ENCODE results near the gene LETMD1.
"Not testable (repeated sequence)": the region's sequence is repeated elsewhere in the genome, so short reads cannot be mapped to it uniquely, and the experiment has no call there.

LETMD1 gene

GRCh38 chr12:51047655-51048540 is at the start of gene LETMD1:
Gene LETMD1, plus strand, starts transcription at chr12:51048327. Its CDS starts 30 bp downstream, at chr12:51048357.
- Mint-ChIP-seq H3K9me3 (no peaks in the 10 kb centered on the region), H3K27ac (peak within 1 kb of the TSS; percentile 98), H3K4me1 (peaks cover 33% of the 10 kb centered on the region), H3K4me3 (peak within 1 kb of the TSS; percentile 98 to 99), H3K27me3 (no peaks in the 10 kb centered on the region)
- peak; percentile 92 to 93 for DNase-seq
- peak; percentile 98 for ATAC-seq

- no peaks in the 10 kb centered on the region for H3K9me3 Mint-ChIP-seq
- H3K4me1 Mint-ChIP-seq, result peaks cover 6% of the 10 kb centered on the region
- H3K4me3 Mint-ChIP-seq, result no peak overlapping the region
- ATAC-seq (no peak), DNase-seq (no peak)
- H3K27ac Mint-ChIP-seq, result no peak overlapping the region
- no peaks in the 10 kb centered on the region for H3K27me3 Mint-ChIP-seq
Observed at GRCh38 chr12:50999093-50999492, 49.0 kb upstream of the LETMD1 start.

GRCh38 chr12:51000245-51000644 is 47.9 kb upstream of the LETMD1 start:
- ATAC-seq (no peak), DNase-seq (no peak)

GRCh38 chr12:51001799-51002198 is 46.3 kb upstream of the LETMD1 start:
- H3K27ac Mint-ChIP-seq, result no peak overlapping the region
- ATAC-seq, result no peak

More at GRCh38 chr12:51000245-51000644, 47.9 kb upstream of the LETMD1 start:
- Mint-ChIP-seq H3K9me3 (no peaks in the 10 kb centered on the region), H3K4me1 (peaks cover 6% of the 10 kb centered on the region), H3K27me3 (no peaks in the 10 kb centered on the region), H3K27ac (no peak overlapping the region), H3K4me3 (no peak overlapping the region)

GRCh38 chr12:51004504-51004903 is 43.6 kb upstream of the LETMD1 start:
- no peak for DNase-seq
- H3K27ac Mint-ChIP-seq, result no peak overlapping the region
- H3K9me3 Mint-ChIP-seq, result no peaks in the 10 kb centered on the region
- no peaks in the 10 kb centered on the region for H3K27me3 Mint-ChIP-seq
- H3K4me1 Mint-ChIP-seq, result peaks cover 9% of the 10 kb centered on the region
- no peak overlapping the region for H3K4me3 Mint-ChIP-seq
- no peak for ATAC-seq

More at GRCh38 chr12:51001799-51002198, 46.3 kb upstream of the LETMD1 start:
- H3K4me1 Mint-ChIP-seq, result peaks cover 6% of the 10 kb centered on the region
- no peaks in the 10 kb centered on the region for H3K27me3 Mint-ChIP-seq
- DNase-seq, result no peak
- H3K9me3 Mint-ChIP-seq, result no peaks in the 10 kb centered on the region
- H3K4me3 Mint-ChIP-seq, result no peak overlapping the region

- H3K4me1 Mint-ChIP-seq, result peaks cover 13% of the 10 kb centered on the region
- ATAC-seq (no peak), DNase-seq (no peak)
- no peak overlapping the region for H3K4me3 Mint-ChIP-seq
- no peak overlapping the region for H3K27ac Mint-ChIP-seq
- no peaks in the 10 kb centered on the region for H3K9me3 Mint-ChIP-seq
- H3K27me3 Mint-ChIP-seq, result no peaks in the 10 kb centered on the region
Observed at GRCh38 chr12:51005030-51005429, 43.1 kb upstream of the LETMD1 start.

- H3K4me1 Mint-ChIP-seq, result peaks cover 19% of the 10 kb centered on the region
- no peak for ATAC-seq
- no peak overlapping the region for H3K4me3 Mint-ChIP-seq
- no peaks in the 10 kb centered on the region for H3K9me3 Mint-ChIP-seq
- DNase-seq, result no peak
- H3K27me3 Mint-ChIP-seq, result no peaks in the 10 kb centered on the region
- H3K27ac Mint-ChIP-seq, result no peak overlapping the region
Observed at GRCh38 chr12:51005671-51006070, 42.5 kb upstream of the LETMD1 start.

- DNase-seq (no peak), ATAC-seq (no peak)
- peaks cover 44% of the 10 kb centered on the region for H3K4me1 Mint-ChIP-seq
- H3K27me3 Mint-ChIP-seq, result no peaks in the 10 kb centered on the region
- peak overlapping the region; percentile 57 for H3K4me3 Mint-ChIP-seq
- H3K27ac Mint-ChIP-seq, result peak overlapping the region; percentile 70 to 84
- no peaks in the 10 kb centered on the region for H3K9me3 Mint-ChIP-seq
Observed at GRCh38 chr12:51008329-51009055, 39.6 kb upstream of the LETMD1 start.

GRCh38 chr12:51009056-51009440 is 39.1 kb upstream of the LETMD1 start:
- DNase-seq (peak; percentile 30 to 39), ATAC-seq (peak; percentile 98)
- peak overlapping the region; percentile 57 for H3K4me3 Mint-ChIP-seq
- peak overlapping the region; percentile 70 to 84 for H3K27ac Mint-ChIP-seq
- no peaks in the 10 kb centered on the region for H3K27me3 Mint-ChIP-seq
- H3K4me1 Mint-ChIP-seq, result peaks cover 47% of the 10 kb centered on the region
- H3K9me3 Mint-ChIP-seq, result no peaks in the 10 kb centered on the region

GRCh38 chr12:51011955-51012354 is 36.2 kb upstream of the LETMD1 start:
- H3K4me3 Mint-ChIP-seq, result no peak overlapping the region
- DNase-seq (no peak), ATAC-seq (no peak)
- H3K27me3 Mint-ChIP-seq, result no peaks in the 10 kb centered on the region
- no peaks in the 10 kb centered on the region for H3K9me3 Mint-ChIP-seq
- peak overlapping the region in 1 of 2 donors; percentile 54 for H3K27ac Mint-ChIP-seq
- peaks cover 47% of the 10 kb centered on the region for H3K4me1 Mint-ChIP-seq

- Mint-ChIP-seq H3K4me1 (peaks cover 47% of the 10 kb centered on the region), H3K9me3 (no peaks in the 10 kb centered on the region), H3K4me3 (no peak overlapping the region), H3K27ac (no peak overlapping the region), H3K27me3 (no peaks in the 10 kb centered on the region)
- DNase-seq, result no peak
- ATAC-seq, result no peak
Observed at GRCh38 chr12:51012570-51013236, 35.4 kb upstream of the LETMD1 start.

- no peaks in the 10 kb centered on the region for H3K9me3 Mint-ChIP-seq
- ATAC-seq (no peak), DNase-seq (no peak)
- H3K27me3 Mint-ChIP-seq, result no peaks in the 10 kb centered on the region
- H3K4me1 Mint-ChIP-seq, result peaks cover 47% of the 10 kb centered on the region
- H3K27ac Mint-ChIP-seq, result no peak overlapping the region
- H3K4me3 Mint-ChIP-seq, result no peak overlapping the region
Observed at GRCh38 chr12:51013441-51013840, 34.7 kb upstream of the LETMD1 start.

- H3K27ac Mint-ChIP-seq, result not testable (repeated sequence)
Observed at GRCh38 chr12:51014467-51014866, 33.7 kb upstream of the LETMD1 start.

GRCh38 chr12:51017452-51017851 is 30.7 kb upstream of the LETMD1 start:
- Mint-ChIP-seq H3K9me3 (no peaks in the 10 kb centered on the region), H3K27me3 (no peaks in the 10 kb centered on the region), H3K27ac (no peak overlapping the region), H3K4me1 (peaks cover 42% of the 10 kb centered on the region), H3K4me3 (no peak overlapping the region)
- DNase-seq (no peak), ATAC-seq (no peak)

More at GRCh38 chr12:51014467-51014866, 33.7 kb upstream of the LETMD1 start:
- H3K9me3 Mint-ChIP-seq, H3K4me3 Mint-ChIP-seq, H3K27me3 Mint-ChIP-seq, ATAC-seq, DNase-seq: not testable (repeated sequence)
- H3K4me1 Mint-ChIP-seq, result peaks cover 38% of the 10 kb centered on the region

GRCh38 chr12:51018956-51019355 is 29.2 kb upstream of the LETMD1 start:
- no peaks in the 10 kb centered on the region for H3K9me3 Mint-ChIP-seq
- peaks cover 44% of the 10 kb centered on the region for H3K4me1 Mint-ChIP-seq
- H3K4me3 Mint-ChIP-seq, result no peak overlapping the region
- no peak for ATAC-seq
- no peak overlapping the region for H3K27ac Mint-ChIP-seq
- no peak for DNase-seq
- H3K27me3 Mint-ChIP-seq, result no peaks in the 10 kb centered on the region

Data from stimulated activated naive CD8-positive, alpha-beta T cell treated with anti-CD3 and anti-CD28 coated beads, Interleukin-15, amount 100 ng/mL, for 72 hours (primary cell).